PC-3 (cell line): ENCODE data around the gene RAB3B. TPM values are rescaled to one million over a fixed set of nuclear protein-coding genes. Genes with fewer than 3 reads are reported as not detected.
"Not testable (repeated sequence)": the region's sequence is repeated elsewhere in the genome, so short reads cannot be mapped to it uniquely, and the experiment has no call there.

Source experiments
- ATAC-seq: fragments of 200-7000 bp; cut with Tn5 transposase; 2 replicates; pipeline ENCODE4 v1.9.1; 2020; ENCODE audit warnings: mild to moderate bottlenecking, moderate library complexity
- BruUV-seq: library from RNA; stranded (reverse); fragments of 400-500 nt; replicated peaks from 2 replicates; lab custom pipeline; 2021; lab: Mats Ljungman, UMichigan
- CTCF ChIA-PET: fragments of 300-600 bp; sonication (Branson Sonifier 250); formaldehyde crosslinking; loops from one replicate; lab custom pipeline; 2022; ENCODE audit warnings: antibody characterized with exemption; lab: Charles Lee
- POLR2A ChIA-PET: fragments of 300-600 bp; sonication (Branson Sonifier 250); formaldehyde crosslinking; loops from one replicate; lab custom pipeline; 2022; ENCODE audit warnings: antibody characterized with exemption; ENCODE audit not compliant: unreplicated experiment; lab: Charles Lee
- DNase-seq: peaks from one replicate; pipeline ENCODE4 v3.0.0-alpha.2; 2015
- H2AFZ ChIP-seq: fragments of 300-600 bp; sonication (generic); 2 replicates; pipeline ENCODE4 v1.6.0; 2016; ENCODE audit warnings: antibody characterized with exemption, low read length
- H3F3A ChIP-seq: fragments of 300-600 bp; sonication (generic); one replicate; pipeline ENCODE4 v1.6.0; 2017; ENCODE audit warnings: antibody characterized with exemption, low read length, control low read depth, mild to moderate bottlenecking; ENCODE audit not compliant: unreplicated experiment
- H3K27ac ChIP-seq: fragments of 300-600 bp; sonication (generic); 2 replicates; pipeline ENCODE4 v1.5.1; 2016; ENCODE audit warnings: mild to moderate bottlenecking, low read length
- H3K27me3 ChIP-seq: fragments of 300-600 bp; sonication (generic); 2 replicates; pipeline ENCODE4 v1.6.1; 2016; ENCODE audit warnings: low read length, mixed read lengths
- H3K36me3 ChIP-seq: fragments of 300-600 bp; sonication (generic); 2 replicates; pipeline ENCODE4 v1.6.1; 2016; ENCODE audit warnings: low read depth, mixed run types, low read length, mixed read lengths
- H3K4me1 ChIP-seq: fragments of 300-600 bp; sonication (generic); 2 replicates; pipeline ENCODE4 v1.5.1; 2016; ENCODE audit warnings: low read length; ENCODE audit not compliant: insufficient read depth
- H3K4me2 ChIP-seq: fragments of 300-600 bp; sonication (generic); 2 replicates; pipeline ENCODE4 v1.6.0; 2016; ENCODE audit warnings: low read length
- H3K4me3 ChIP-seq: fragments of 300-600 bp; sonication (generic); 2 replicates; pipeline ENCODE4 v1.5.1; 2016; ENCODE audit warnings: mild to moderate bottlenecking, low read length, mixed read lengths
- H3K79me2 ChIP-seq: fragments of 300-600 bp; sonication (generic); 2 replicates; pipeline ENCODE4 v1.6.1; 2017; ENCODE audit warnings: low read length, mixed read lengths
- H3K9ac ChIP-seq: fragments of 300-600 bp; sonication (generic); 2 replicates; pipeline ENCODE4 v1.6.0; 2016; ENCODE audit warnings: mild to moderate bottlenecking, low read length
- H3K9me2 ChIP-seq: fragments of 300-600 bp; sonication (generic); replicated peaks from 2 replicates; pipeline ENCODE4 v1.6.1; 2016; ENCODE audit warnings: mixed run types, low read length, mixed read lengths
- H3K9me3 ChIP-seq: fragments of 300-600 bp; sonication (generic); 2 replicates; pipeline ENCODE4 v1.6.1; 2016; ENCODE audit warnings: low read length, mixed read lengths
- H4K20me1 ChIP-seq: fragments of 300-600 bp; sonication (generic); 2 replicates; pipeline ENCODE4 v1.6.1; 2016; ENCODE audit warnings: low read length, mixed read lengths
- EZH2 ChIP-seq: fragments of 300-600 bp; sonication (generic); IDR thresholded peaks from one replicate; pipeline ENCODE4 v1.6.1; 2017; ENCODE audit warnings: antibody characterized with exemption, mild to moderate bottlenecking, low read length; ENCODE audit not compliant: unreplicated experiment
- EZH2phosphoT487 ChIP-seq: fragments of 300-600 bp; sonication (generic); IDR thresholded peaks from 2 replicates; pipeline ENCODE4 v1.6.1; 2018; ENCODE audit warnings: mild to moderate bottlenecking, antibody characterized with exemption, low read length, borderline replicate concordance
- intact Hi-C: fragments of 100-400 bp; cut with micrococcal nuclease; formaldehyde crosslinking; loops from 2 replicates; pipeline ENCODE4 v1.9.0; 2023
- total RNA-seq: library from RNA; depleted of rRNA; stranded (reverse); fragments of >200 nt; gene quantifications from 2 replicates; pipeline ENCODE4 v1.2.3, GENCODE V29; 2014
- TF ChIP-seq, protein P1 (sequence below): fragments of 300-600 bp; sonication (generic); conservative IDR thresholded peaks from 2 replicates; pipeline ENCODE4 v1.5.1; 2017; ENCODE audit warnings: antibody characterized with exemption, low read depth, mild to moderate bottlenecking, low read length

The RAB3B gene
- total RNA-seq, 1 experiment from 2014 or later: 4.5 TPM

GRCh38 chr1:51897699-51898031, 92.8 kb downstream of the RAB3B start:
- peak; percentile 94 for DNase-seq
- TF ChIP-seq, protein P1, sequence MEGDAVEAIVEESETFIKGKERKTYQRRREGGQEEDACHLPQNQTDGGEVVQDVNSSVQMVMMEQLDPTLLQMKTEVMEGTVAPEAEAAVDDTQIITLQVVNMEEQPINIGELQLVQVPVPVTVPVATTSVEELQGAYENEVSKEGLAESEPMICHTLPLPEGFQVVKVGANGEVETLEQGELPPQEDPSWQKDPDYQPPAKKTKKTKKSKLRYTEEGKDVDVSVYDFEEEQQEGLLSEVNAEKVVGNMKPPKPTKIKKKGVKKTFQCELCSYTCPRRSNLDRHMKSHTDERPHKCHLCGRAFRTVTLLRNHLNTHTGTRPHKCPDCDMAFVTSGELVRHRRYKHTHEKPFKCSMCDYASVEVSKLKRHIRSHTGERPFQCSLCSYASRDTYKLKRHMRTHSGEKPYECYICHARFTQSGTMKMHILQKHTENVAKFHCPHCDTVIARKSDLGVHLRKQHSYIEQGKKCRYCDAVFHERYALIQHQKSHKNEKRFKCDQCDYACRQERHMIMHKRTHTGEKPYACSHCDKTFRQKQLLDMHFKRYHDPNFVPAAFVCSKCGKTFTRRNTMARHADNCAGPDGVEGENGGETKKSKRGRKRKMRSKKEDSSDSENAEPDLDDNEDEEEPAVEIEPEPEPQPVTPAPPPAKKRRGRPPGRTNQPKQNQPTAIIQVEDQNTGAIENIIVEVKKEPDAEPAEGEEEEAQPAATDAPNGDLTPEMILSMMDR: no peak
- no peak for TF ChIP-seq EZH2phosphoT487
- no peak for TF ChIP-seq EZH2
- peak; percentile 82 for ATAC-seq
- peak overlapping the region; percentile 56; the same call in 1 of the 2 replicates for H3K4me3 ChIP-seq
- H2AFZ ChIP-seq: no peak overlapping the region
- peak overlapping the region; percentile 84 for H3K4me2 ChIP-seq
- peaks cover 29% of the 10 kb centered on the region for H3K4me1 ChIP-seq
- no peaks in the 10 kb centered on the region for H4K20me1 ChIP-seq
- intact Hi-C loops: loop anchor here (1.0 kb wide), 1 partner anchor 105 kb away; no protein-coding TSS in a partner anchor
- H3K36me3 ChIP-seq: no peaks in the 10 kb centered on the region
- H3K9me3 ChIP-seq: no peaks in the 10 kb centered on the region
- peak overlapping the region; percentile 86 for H3K27ac ChIP-seq
- no peaks in the 10 kb centered on the region for H3K79me2 ChIP-seq
- ChIA-PET CTCF (interaction anchor here (0.6 kb wide), 1 partner anchor 498 kb away, joined by 3 read pairs; no protein-coding TSS in a partner anchor), POLR2A (interaction anchor here (0.6 kb wide), 1 partner anchor 13 kb away, joined by 10 read pairs; no protein-coding TSS in a partner anchor)
- H3K9ac ChIP-seq: peak overlapping the region; percentile 36
- H3K9me2 ChIP-seq: no peaks in the 10 kb centered on the region
- no peaks in the 10 kb centered on the region for H3K27me3 ChIP-seq
- BruUV-seq: no TSS peak
- peaks cover 6% of the 10 kb centered on the region for H3F3A ChIP-seq

DNA sequence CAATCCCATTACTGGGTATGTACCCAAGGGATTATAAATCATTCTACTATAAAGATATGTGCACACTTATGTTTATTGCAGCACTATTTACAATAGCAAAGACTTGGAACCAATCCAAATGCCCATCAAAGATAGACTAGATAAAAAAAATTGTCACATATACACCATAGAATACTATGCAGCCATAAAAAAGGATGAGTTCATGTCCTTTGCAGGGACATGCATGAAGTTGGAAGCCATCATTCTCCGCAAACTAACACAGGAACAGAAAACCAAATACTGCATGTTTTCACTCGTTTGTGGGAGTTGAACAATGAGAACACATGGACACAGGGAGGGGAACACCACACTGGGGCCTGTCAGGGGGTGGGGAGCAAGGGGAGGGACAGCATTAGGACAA, 95.8 kb downstream of the RAB3B start:
- POLR2A ChIA-PET, H3K9me2 ChIP-seq, CTCF ChIA-PET, H3K9ac ChIP-seq, H4K20me1 ChIP-seq, H3K27me3 ChIP-seq, H2AFZ ChIP-seq, H3K4me2 ChIP-seq, H3K27ac ChIP-seq, H3K79me2 ChIP-seq, intact Hi-C loops, BruUV-seq, H3K36me3 ChIP-seq, H3F3A ChIP-seq, H3K9me3 ChIP-seq, H3K4me3 ChIP-seq, ATAC-seq, DNase-seq: not testable (repeated sequence)
- peaks cover 29% of the 10 kb centered on the region for H3K4me1 ChIP-seq

GRCh38 chr1:51878616-51879336, 111.7 kb downstream of the RAB3B start, which contains the start of gene NRDC:
Gene NRDC (minus strand): TSS chr1:51878727. CDS start chr1:51878615, 112 bp downstream.
- intact Hi-C loops: loop anchor here (5.0 kb wide), 1 partner anchor 306 kb away; no protein-coding TSS in a partner anchor
- CTCF ChIA-PET: no interaction called here

More at GRCh38 chr1:51878616-51879336, 111.7 kb downstream of the RAB3B start, which contains the start of gene NRDC:
- no TSS peak for BruUV-seq
- Histone ChIP-seq H3K36me3 (0 out of 2 replicates have a peak, but pooled peaks cover 3% of the 10 kb centered on the region), H3K27ac (peak within 1 kb of the TSS; percentile 88), H3K4me1 (peaks cover 24% of the 10 kb centered on the region), H3K79me2 (peaks cover 48% of the 10 kb centered on the region), H2AFZ (peak within 1 kb of the TSS; percentile 87), H3K4me3 (peak within 1 kb of the TSS; percentile 87), H3K9me3 (no peaks in the 10 kb centered on the region), H3K4me2 (peak within 1 kb of the TSS; percentile 90), H3K27me3 (no peaks in the 10 kb centered on the region), H3K9me2 (no peaks in the 10 kb centered on the region), H4K20me1 (peaks cover 14% of the 10 kb centered on the region; the same call in 1 of the 2 replicates), H3K9ac (peak within 1 kb of the TSS; percentile 98), H3F3A (no peaks in the 10 kb centered on the region)
- POLR2A ChIA-PET: no interaction called here
- ATAC-seq (peak; percentile 86), DNase-seq (peak; percentile 100)
- TF ChIP-seq EZH2phosphoT487 (no peak), EZH2 (no peak)
- TF ChIP-seq, protein P1: no peak
